Lower leg skin (tissue), 3 donors: ENCODE measurements around the gene TMEM145.

Source experiments
- POLR2A ChIP-seq, 2 donors: fragments of 450-650 bp; IDR thresholded peaks; one replicate each; pipeline ENCODE4 v1.6.1; 2016 to 2017; ENCODE audit warnings: antibody characterized with exemption in 2 of 2, mild to moderate bottlenecking in 1 of 2, moderate library complexity in 1 of 2
- TF ChIP-seq, protein P1 (sequence below), 3 donors: fragments of 450-650 bp; IDR thresholded peaks; one replicate each; pipeline ENCODE4 v1.5.1; 2016; ENCODE audit warnings: antibody characterized with exemption in 3 of 3, mild to moderate bottlenecking in 3 of 3, moderate library complexity in 2 of 3

DNA sequence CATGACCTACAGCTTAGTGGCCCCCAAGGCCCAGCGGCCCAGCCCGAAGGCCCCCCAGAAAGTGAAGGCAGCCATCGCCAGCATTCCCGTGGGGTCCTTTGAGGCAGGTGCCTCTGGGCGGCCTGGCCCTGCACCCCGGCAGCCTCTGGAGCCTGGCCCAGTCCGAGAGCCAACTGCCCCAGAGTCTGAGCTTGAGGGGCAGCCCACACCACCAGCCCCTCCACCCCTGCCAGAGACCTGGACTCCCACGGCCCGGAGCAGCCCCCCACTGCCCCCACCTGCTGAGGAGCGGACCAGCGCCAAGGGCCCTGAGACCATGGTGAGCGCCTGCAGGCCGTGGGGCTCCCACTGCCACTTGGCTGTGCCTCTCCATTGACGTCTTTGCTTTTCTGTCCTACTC, 20.1 kb upstream of the TMEM145 start:
- no peak for TF ChIP-seq POLR2A (IDR thresholded peaks at IDR 0.05)
- TF ChIP-seq, protein P1, sequence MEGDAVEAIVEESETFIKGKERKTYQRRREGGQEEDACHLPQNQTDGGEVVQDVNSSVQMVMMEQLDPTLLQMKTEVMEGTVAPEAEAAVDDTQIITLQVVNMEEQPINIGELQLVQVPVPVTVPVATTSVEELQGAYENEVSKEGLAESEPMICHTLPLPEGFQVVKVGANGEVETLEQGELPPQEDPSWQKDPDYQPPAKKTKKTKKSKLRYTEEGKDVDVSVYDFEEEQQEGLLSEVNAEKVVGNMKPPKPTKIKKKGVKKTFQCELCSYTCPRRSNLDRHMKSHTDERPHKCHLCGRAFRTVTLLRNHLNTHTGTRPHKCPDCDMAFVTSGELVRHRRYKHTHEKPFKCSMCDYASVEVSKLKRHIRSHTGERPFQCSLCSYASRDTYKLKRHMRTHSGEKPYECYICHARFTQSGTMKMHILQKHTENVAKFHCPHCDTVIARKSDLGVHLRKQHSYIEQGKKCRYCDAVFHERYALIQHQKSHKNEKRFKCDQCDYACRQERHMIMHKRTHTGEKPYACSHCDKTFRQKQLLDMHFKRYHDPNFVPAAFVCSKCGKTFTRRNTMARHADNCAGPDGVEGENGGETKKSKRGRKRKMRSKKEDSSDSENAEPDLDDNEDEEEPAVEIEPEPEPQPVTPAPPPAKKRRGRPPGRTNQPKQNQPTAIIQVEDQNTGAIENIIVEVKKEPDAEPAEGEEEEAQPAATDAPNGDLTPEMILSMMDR (IDR thresholded peaks at IDR 0.05) = no peak
